ENCODE results near the gene RFX2.

GRCh38 chr19:6099033-6099432, 11.3 kb downstream of the RFX2 start:
- TF ChIP-seq, protein P1, sequence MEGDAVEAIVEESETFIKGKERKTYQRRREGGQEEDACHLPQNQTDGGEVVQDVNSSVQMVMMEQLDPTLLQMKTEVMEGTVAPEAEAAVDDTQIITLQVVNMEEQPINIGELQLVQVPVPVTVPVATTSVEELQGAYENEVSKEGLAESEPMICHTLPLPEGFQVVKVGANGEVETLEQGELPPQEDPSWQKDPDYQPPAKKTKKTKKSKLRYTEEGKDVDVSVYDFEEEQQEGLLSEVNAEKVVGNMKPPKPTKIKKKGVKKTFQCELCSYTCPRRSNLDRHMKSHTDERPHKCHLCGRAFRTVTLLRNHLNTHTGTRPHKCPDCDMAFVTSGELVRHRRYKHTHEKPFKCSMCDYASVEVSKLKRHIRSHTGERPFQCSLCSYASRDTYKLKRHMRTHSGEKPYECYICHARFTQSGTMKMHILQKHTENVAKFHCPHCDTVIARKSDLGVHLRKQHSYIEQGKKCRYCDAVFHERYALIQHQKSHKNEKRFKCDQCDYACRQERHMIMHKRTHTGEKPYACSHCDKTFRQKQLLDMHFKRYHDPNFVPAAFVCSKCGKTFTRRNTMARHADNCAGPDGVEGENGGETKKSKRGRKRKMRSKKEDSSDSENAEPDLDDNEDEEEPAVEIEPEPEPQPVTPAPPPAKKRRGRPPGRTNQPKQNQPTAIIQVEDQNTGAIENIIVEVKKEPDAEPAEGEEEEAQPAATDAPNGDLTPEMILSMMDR (conservative IDR thresholded peaks at IDR 0.05; ENCODE audit: low read length) = no peak
- no peak for TF ChIP-seq EZH2phosphoT487 (IDR thresholded peaks at IDR 0.05; ENCODE audit: borderline replicate concordance)

All from Loucy (cell line).